ENCODE results near the gene TRIP12. TPM values are rescaled to one million over a fixed set of nuclear protein-coding genes. Genes with fewer than 3 reads are reported as not detected.

TRIP12 gene
- polyA plus RNA-seq, 3 donors, result 22.2 to 56.7 (median 44.0) TPM

- no peaks in the 10 kb centered on the region for H4K20me1 ChIP-seq (ENCODE audit: insufficient read depth, low read length)
- H3K27ac Mint-ChIP-seq, result peak overlapping the region in 1 of 7 donors; percentile 40
- H3K27me3 Mint-ChIP-seq (ENCODE audit: low read depth in 3 of 3), result peaks cover 50 to 74% (median 72%) of the 10 kb centered on the region in 3 donors
- H3K9ac ChIP-seq (ENCODE audit: insufficient read depth, low read length, poor library complexity, severe bottlenecking), result no peak overlapping the region
- H3K36me3 Mint-ChIP-seq, result peaks cover 0 to 2% of the 10 kb centered on the region in 2 donors
- H2AFZ ChIP-seq (ENCODE audit: insufficient read depth, low read depth, low read length, poor library complexity, severe bottlenecking), result no peak overlapping the region
- no peaks in the 10 kb centered on the region for H3K36me3 ChIP-seq (replicated peaks in 1 of 2; ENCODE audit: control insufficient read depth in 1 of 2, insufficient read depth in 2 of 2, low read length in 2 of 2)
- TF ChIP-seq CTCF (IDR thresholded peaks at IDR 0.05), result peak; percentile 44
- H3K4me3 Mint-ChIP-seq, result peak overlapping the region in 1 of 2 donors; percentile 56
- H3K79me2 ChIP-seq (ENCODE audit: insufficient read depth, low read length), result no peaks in the 10 kb centered on the region
- H3K9me3 Mint-ChIP-seq, result peaks cover 0 to 15% (median 1%) of the 10 kb centered on the region in 7 donors
- DNase-seq, result no peak
- H3K27ac ChIP-seq (ENCODE audit: low read depth in 1 of 2, low read length in 2 of 2), result no peak overlapping the region
- peaks cover 5% of the 10 kb centered on the region for H3K4me1 Mint-ChIP-seq
- intact Hi-C loops (cut with micrococcal nuclease), result no loop called here
- no CpG with 5 or more reads among the region's 4 CpGs for WGBS (ENCODE audit: insufficient coverage)
- peaks cover 61 to 85% of the 10 kb centered on the region in 2 donors for H3K27me3 ChIP-seq (ENCODE audit: control insufficient read depth in 2 of 2, insufficient read depth in 2 of 2, low read length in 2 of 2)
- H3K4me2 ChIP-seq (replicated peaks; ENCODE audit: extremely low read depth, low read length, poor library complexity, severe bottlenecking), result no peak overlapping the region
- H3K9me3 ChIP-seq (replicated peaks in 1 of 2; ENCODE audit: control insufficient read depth in 1 of 2, insufficient read depth in 1 of 2, low read length in 2 of 2), result peaks cover 0 to 5% of the 10 kb centered on the region in 2 donors
- H3K4me1 ChIP-seq (ENCODE audit: control insufficient read depth in 1 of 2, insufficient read depth in 2 of 2, low read length in 2 of 2), result peaks cover 2 to 5% of the 10 kb centered on the region in 2 donors
- H3K4me3 ChIP-seq (replicated peaks in 1 of 3; ENCODE audit: low read depth in 2 of 3, low read length in 3 of 3), result no peak overlapping the region
Measured at GRCh38 chr2:229715895-229716507, 205.8 kb downstream of the TRIP12 start.

GRCh38 chr2:229714736-229715541 is 206.9 kb downstream of the TRIP12 start:
- WGBS (ENCODE audit: insufficient coverage), result 2% methylated on average over 59 of the region's 60 CpGs
- intact Hi-C loops (cut with micrococcal nuclease), result no loop called here
- Mint-ChIP-seq H3K36me3 (peaks cover 0 to 2% of the 10 kb centered on the region in 2 donors), H3K27me3 (ENCODE audit: low read depth in 3 of 3) (peaks cover 56 to 79% (median 78%) of the 10 kb centered on the region in 3 donors), H3K9me3 (peaks cover 0 to 15% (median 1%) of the 10 kb centered on the region in 7 donors), H3K4me1 (peaks cover 5% of the 10 kb centered on the region), H3K27ac (no peak overlapping the region), H3K4me3 (peak overlapping the region in 1 of 2 donors; percentile 65)
- Histone ChIP-seq H3K27ac (ENCODE audit: low read depth in 1 of 2, low read length in 2 of 2) (no peak overlapping the region), H4K20me1 (ENCODE audit: insufficient read depth, low read length) (no peaks in the 10 kb centered on the region), H3K4me2 (replicated peaks; ENCODE audit: extremely low read depth, low read length, poor library complexity, severe bottlenecking) (peak overlapping the region; percentile 44), H3K9me3 (replicated peaks in 1 of 2; ENCODE audit: control insufficient read depth in 1 of 2, insufficient read depth in 1 of 2, low read length in 2 of 2) (peaks cover 0 to 5% of the 10 kb centered on the region in 2 donors), H3K9ac (ENCODE audit: insufficient read depth, low read length, poor library complexity, severe bottlenecking) (no peak overlapping the region), H3K4me1 (ENCODE audit: control insufficient read depth in 1 of 2, insufficient read depth in 2 of 2, low read length in 2 of 2) (peaks cover 2 to 5% of the 10 kb centered on the region in 2 donors), H3K27me3 (ENCODE audit: control insufficient read depth in 2 of 2, insufficient read depth in 2 of 2, low read length in 2 of 2) (peaks cover 67 to 87% of the 10 kb centered on the region in 2 donors), H3K4me3 (replicated peaks in 1 of 3; ENCODE audit: low read depth in 2 of 3, low read length in 3 of 3) (no peak overlapping the region), H3K36me3 (replicated peaks in 1 of 2; ENCODE audit: control insufficient read depth in 1 of 2, insufficient read depth in 2 of 2, low read length in 2 of 2) (no peaks in the 10 kb centered on the region), H3K79me2 (ENCODE audit: insufficient read depth, low read length) (no peaks in the 10 kb centered on the region), H2AFZ (ENCODE audit: insufficient read depth, low read depth, low read length, poor library complexity, severe bottlenecking) (no peak overlapping the region)
- no peak for DNase-seq
- TF ChIP-seq CTCF (IDR thresholded peaks at IDR 0.05), result no peak
